ENCODE data around the gene RSRC2. TPM values are rescaled to one million over a fixed set of nuclear protein-coding genes. Genes with fewer than 3 reads are reported as not detected.

RSRC2 gene
- total RNA-seq, 4 donors from 2014 or later = 43.5 to 58.8 (median 44.9) TPM

DNA sequence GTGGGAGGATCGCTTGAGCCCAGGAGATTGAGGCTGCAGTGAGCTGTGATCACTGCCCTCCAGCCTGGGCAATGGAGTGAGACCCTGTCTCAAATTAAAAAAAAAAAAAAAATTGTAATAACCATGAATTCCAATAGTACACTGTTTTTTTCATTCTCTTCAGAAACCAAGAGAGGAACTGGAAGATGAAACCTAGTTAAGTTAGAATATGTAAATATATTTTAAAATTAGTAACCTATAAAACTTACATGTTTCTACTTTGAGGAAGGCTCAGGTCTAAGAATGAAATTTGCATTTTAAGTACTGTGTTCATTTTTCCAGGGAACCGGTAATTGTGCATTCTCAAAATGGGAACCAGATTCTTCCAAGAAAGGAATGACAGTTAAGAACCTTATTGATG is 19.1 kb upstream of the RSRC2 start:
- Histone ChIP-seq H3K36me3 (no peaks in the 10 kb centered on the region), H3K27me3 (no peaks in the 10 kb centered on the region), H3K4me3 (no peak overlapping the region), H3K27ac (no peak overlapping the region), H3K9me3 (no peaks in the 10 kb centered on the region), H3K4me1 (no peaks in the 10 kb centered on the region)
- in situ Hi-C loops (cut with MboI; ENCODE audit: low sequenced_read_pairs in 4 of 4) (no loop called here), intact Hi-C loops (cut with DNase I; ENCODE audit: low total_unique reads) (no loop called here)
- no peak for ATAC-seq
- DNase-seq = no peak
- TF ChIP-seq POLR2A (IDR thresholded peaks at IDR 0.05) = no peak
- TF ChIP-seq, protein P1, sequence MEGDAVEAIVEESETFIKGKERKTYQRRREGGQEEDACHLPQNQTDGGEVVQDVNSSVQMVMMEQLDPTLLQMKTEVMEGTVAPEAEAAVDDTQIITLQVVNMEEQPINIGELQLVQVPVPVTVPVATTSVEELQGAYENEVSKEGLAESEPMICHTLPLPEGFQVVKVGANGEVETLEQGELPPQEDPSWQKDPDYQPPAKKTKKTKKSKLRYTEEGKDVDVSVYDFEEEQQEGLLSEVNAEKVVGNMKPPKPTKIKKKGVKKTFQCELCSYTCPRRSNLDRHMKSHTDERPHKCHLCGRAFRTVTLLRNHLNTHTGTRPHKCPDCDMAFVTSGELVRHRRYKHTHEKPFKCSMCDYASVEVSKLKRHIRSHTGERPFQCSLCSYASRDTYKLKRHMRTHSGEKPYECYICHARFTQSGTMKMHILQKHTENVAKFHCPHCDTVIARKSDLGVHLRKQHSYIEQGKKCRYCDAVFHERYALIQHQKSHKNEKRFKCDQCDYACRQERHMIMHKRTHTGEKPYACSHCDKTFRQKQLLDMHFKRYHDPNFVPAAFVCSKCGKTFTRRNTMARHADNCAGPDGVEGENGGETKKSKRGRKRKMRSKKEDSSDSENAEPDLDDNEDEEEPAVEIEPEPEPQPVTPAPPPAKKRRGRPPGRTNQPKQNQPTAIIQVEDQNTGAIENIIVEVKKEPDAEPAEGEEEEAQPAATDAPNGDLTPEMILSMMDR (IDR thresholded peaks at IDR 0.05 in 4 of 5, conservative IDR thresholded peaks at IDR 0.05 in 1 of 5) = no peak

DNA sequence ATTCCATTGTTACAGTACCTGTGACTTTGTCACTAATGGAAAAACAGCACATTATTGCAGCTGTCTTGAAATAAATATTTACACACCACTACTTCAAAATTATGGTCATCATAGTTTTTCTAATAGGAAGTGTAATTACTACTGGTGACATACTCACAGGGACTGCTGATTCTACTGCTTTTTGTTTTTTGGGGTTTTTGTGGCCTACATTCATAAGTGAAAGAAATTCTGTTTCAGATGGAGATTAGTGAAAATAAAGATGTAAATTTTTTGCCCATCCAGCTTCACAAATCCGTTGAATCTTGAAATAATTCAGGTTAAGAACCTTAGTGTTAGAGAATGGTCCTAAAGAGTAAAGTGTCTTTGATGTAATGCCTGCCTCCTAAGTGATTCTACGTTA is 17.8 kb upstream of the RSRC2 start:
- no peak overlapping the region for H3K27ac ChIP-seq
- ATAC-seq (no peak), DNase-seq (no peak)
- H3K27me3 ChIP-seq = no peaks in the 10 kb centered on the region
- H3K9me3 ChIP-seq = no peaks in the 10 kb centered on the region
- H3K4me1 ChIP-seq = no peaks in the 10 kb centered on the region
- H3K36me3 ChIP-seq = no peaks in the 10 kb centered on the region
- in situ Hi-C loops (cut with MboI; ENCODE audit: low sequenced_read_pairs in 4 of 4) = no loop called here
- H3K4me3 ChIP-seq = no peak overlapping the region
- TF ChIP-seq POLR2A (IDR thresholded peaks at IDR 0.05) = no peak
- TF ChIP-seq, protein P1 (IDR thresholded peaks at IDR 0.05 in 4 of 5, conservative IDR thresholded peaks at IDR 0.05 in 1 of 5) = no peak
- intact Hi-C loops (cut with DNase I; ENCODE audit: low total_unique reads) = no loop called here

DNA sequence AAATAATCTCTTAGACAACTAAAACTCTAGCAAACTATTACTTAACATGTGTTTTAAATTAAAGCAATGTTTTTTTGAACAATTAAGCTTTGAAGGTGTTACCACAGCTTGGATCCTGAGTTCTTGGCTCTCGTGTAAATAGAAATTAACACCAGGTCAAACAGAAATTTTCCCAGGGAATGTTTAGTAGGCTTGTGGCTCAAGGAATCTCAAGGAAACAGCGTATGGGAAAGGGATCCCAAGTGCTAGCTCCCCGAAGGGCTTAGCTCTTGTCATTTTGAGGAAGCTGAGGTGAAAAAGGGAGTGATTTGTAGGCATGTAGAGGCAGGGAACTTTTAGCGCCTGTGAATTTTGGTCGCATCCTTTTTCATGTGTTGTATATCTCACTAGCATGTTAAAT is 11.8 kb upstream of the RSRC2 start:
- H3K36me3 ChIP-seq = no peaks in the 10 kb centered on the region
- no peak for ATAC-seq
- TF ChIP-seq POLR2A (IDR thresholded peaks at IDR 0.05) = no peak
- TF ChIP-seq, protein P1 (IDR thresholded peaks at IDR 0.05 in 4 of 5, conservative IDR thresholded peaks at IDR 0.05 in 1 of 5) = no peak
- no peak overlapping the region for H3K4me3 ChIP-seq
- in situ Hi-C loops (cut with MboI; ENCODE audit: low sequenced_read_pairs in 4 of 4) (loop anchor here in 1 of 4 donors (10.0 kb wide), 1 partner anchor 206 kb away; no protein-coding TSS in a partner anchor), intact Hi-C loops (cut with DNase I; ENCODE audit: low total_unique reads) (no loop called here)
- H3K27me3 ChIP-seq = no peaks in the 10 kb centered on the region
- H3K9me3 ChIP-seq = no peaks in the 10 kb centered on the region
- no peak for DNase-seq
- H3K4me1 ChIP-seq = no peaks in the 10 kb centered on the region
- H3K27ac ChIP-seq = no peak overlapping the region

DNA sequence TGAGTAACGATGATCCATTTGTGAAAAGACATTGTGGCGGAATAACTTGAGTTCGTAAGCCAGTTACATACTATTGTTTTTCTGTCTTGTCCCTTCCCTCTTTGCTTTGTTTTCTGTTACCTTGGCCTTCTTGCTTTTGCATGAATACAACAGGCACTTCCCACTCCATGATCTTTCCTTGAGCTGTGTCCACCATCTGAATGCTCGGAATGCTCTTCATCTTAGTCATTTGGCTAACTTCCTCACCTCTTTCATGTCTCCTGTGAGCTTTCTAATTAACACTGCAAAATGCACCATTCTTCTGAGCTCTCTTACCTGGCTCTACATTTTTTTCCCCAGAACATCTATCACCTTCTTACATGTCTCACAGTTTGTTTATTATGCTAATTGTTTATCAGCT is 10.3 kb upstream of the RSRC2 start:
- H3K27me3 ChIP-seq = no peaks in the 10 kb centered on the region
- H3K4me1 ChIP-seq = no peaks in the 10 kb centered on the region
- H3K9me3 ChIP-seq = no peaks in the 10 kb centered on the region
- H3K36me3 ChIP-seq = no peaks in the 10 kb centered on the region
- H3K27ac ChIP-seq = no peak overlapping the region
- ATAC-seq (no peak), DNase-seq (no peak)
- in situ Hi-C loops (cut with MboI; ENCODE audit: low sequenced_read_pairs in 4 of 4) (loop anchor here in 1 of 4 donors (10.0 kb wide), 1 partner anchor 208 kb away; no protein-coding TSS in a partner anchor), intact Hi-C loops (cut with DNase I; ENCODE audit: low total_unique reads) (no loop called here)
- no peak overlapping the region for H3K4me3 ChIP-seq
- TF ChIP-seq, protein P1 (IDR thresholded peaks at IDR 0.05 in 4 of 5, conservative IDR thresholded peaks at IDR 0.05 in 1 of 5) = no peak
- TF ChIP-seq POLR2A (IDR thresholded peaks at IDR 0.05) = no peak

DNA sequence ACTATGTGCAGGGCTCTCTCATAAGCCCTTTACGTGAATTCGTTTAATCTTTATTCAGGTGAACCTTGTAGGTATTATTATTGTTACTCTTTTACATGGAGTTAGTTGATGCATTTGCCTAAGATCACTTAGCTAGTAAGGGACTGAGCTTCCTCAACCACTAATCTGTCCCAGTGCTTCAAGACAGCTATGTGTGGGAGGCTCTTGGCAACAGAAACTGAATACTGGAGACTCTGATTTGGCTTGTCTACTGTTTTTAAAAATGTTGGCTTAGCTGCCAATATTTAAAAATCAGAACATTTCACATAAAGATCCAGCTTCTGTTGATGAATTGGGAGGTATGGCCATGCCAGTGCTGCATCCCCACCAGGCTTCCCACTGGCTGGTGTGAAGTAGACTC is 7.1 kb upstream of the RSRC2 start:
- intact Hi-C loops (cut with DNase I; ENCODE audit: low total_unique reads) (no loop called here), in situ Hi-C loops (cut with MboI; ENCODE audit: low sequenced_read_pairs in 4 of 4) (loop anchor here in 1 of 4 donors (10.0 kb wide), 1 partner anchor 211 kb away; no protein-coding TSS in a partner anchor)
- ATAC-seq (no peak), DNase-seq (no peak)
- H3K9me3 ChIP-seq = no peaks in the 10 kb centered on the region
- H3K27ac ChIP-seq = no peak overlapping the region
- no peaks in the 10 kb centered on the region for H3K27me3 ChIP-seq
- H3K36me3 ChIP-seq = no peaks in the 10 kb centered on the region
- H3K4me1 ChIP-seq = no peaks in the 10 kb centered on the region
- TF ChIP-seq POLR2A (IDR thresholded peaks at IDR 0.05) = no peak
- TF ChIP-seq, protein P1 (IDR thresholded peaks at IDR 0.05 in 4 of 5, conservative IDR thresholded peaks at IDR 0.05 in 1 of 5) = no peak
- H3K4me3 ChIP-seq = no peak overlapping the region
